ENCODE data around the gene LRP2.

Gene LRP2

GRCh38 chr2:169363560-169364150, 1.3 kb upstream of the LRP2 start:
- DNase-seq (ENCODE audit: low spot score) = peak; percentile 75
- in situ Hi-C loops (cut with MboI; ENCODE audit: low sequenced_read_pairs, unreplicated experiment) = no loop called here
- no peak for TF ChIP-seq CTCF (IDR thresholded peaks at IDR 0.05; ENCODE audit: borderline replicate concordance, control extremely low read depth, extremely low read depth, insufficient read depth, missing control alignments)

GRCh38 chr2:169362894-169363559, 693 bp upstream of the LRP2 start:
- no peak for TF ChIP-seq CTCF (IDR thresholded peaks at IDR 0.05; ENCODE audit: borderline replicate concordance, control extremely low read depth, extremely low read depth, insufficient read depth, missing control alignments)
- in situ Hi-C loops (cut with MboI; ENCODE audit: low sequenced_read_pairs, unreplicated experiment) = no loop called here
- no peak for DNase-seq (ENCODE audit: low spot score)

- in situ Hi-C loops (cut with MboI; ENCODE audit: low sequenced_read_pairs, unreplicated experiment) = no loop called here
- peak; percentile 48 for DNase-seq (ENCODE audit: low spot score)
- TF ChIP-seq CTCF (IDR thresholded peaks at IDR 0.05; ENCODE audit: borderline replicate concordance, control extremely low read depth, extremely low read depth, insufficient read depth, missing control alignments) = no peak
Measured at GRCh38 chr2:169361706-169362117, 622 bp downstream of the LRP2 start.

GRCh38 chr2:169360984-169361705, 1.2 kb downstream of the LRP2 start:
- no peak for DNase-seq (ENCODE audit: low spot score)
- TF ChIP-seq CTCF (IDR thresholded peaks at IDR 0.05; ENCODE audit: borderline replicate concordance, control extremely low read depth, extremely low read depth, insufficient read depth, missing control alignments) = no peak
- in situ Hi-C loops (cut with MboI; ENCODE audit: low sequenced_read_pairs, unreplicated experiment) = no loop called here

- in situ Hi-C loops (cut with MboI; ENCODE audit: low sequenced_read_pairs, unreplicated experiment) = no loop called here
- no peak for DNase-seq (ENCODE audit: low spot score)
Measured at GRCh38 chr2:169358016-169358415, 4.3 kb downstream of the LRP2 start.

GRCh38 chr2:169354244-169354643, 8.1 kb downstream of the LRP2 start:
- in situ Hi-C loops (cut with MboI; ENCODE audit: low sequenced_read_pairs, unreplicated experiment) = no loop called here

More at GRCh38 chr2:169358016-169358415, 4.3 kb downstream of the LRP2 start:
- no peak for TF ChIP-seq CTCF (IDR thresholded peaks at IDR 0.05; ENCODE audit: borderline replicate concordance, control extremely low read depth, extremely low read depth, insufficient read depth, missing control alignments)

More at GRCh38 chr2:169354244-169354643, 8.1 kb downstream of the LRP2 start:
- DNase-seq (ENCODE audit: low spot score) = no peak
- TF ChIP-seq CTCF (IDR thresholded peaks at IDR 0.05; ENCODE audit: borderline replicate concordance, control extremely low read depth, extremely low read depth, insufficient read depth, missing control alignments) = no peak
